Measurements from ENCODE around the gene FBXO24.
A peak's percentile ranks its signal among the peaks of the same experiment; 100 is the strongest.
"Not testable (repeated sequence)": the region's sequence is repeated elsewhere in the genome, so short reads cannot be mapped to it uniquely, and the experiment has no call there.

The FBXO24 gene

GRCh38 chr7:100586266-100587025 lies at the start of gene FBXO24:
Gene FBXO24 (plus strand): TSS chr7:100586328. CDS start chr7:100586626, 298 bp downstream.
- FAIRE-seq (peak; percentile 89), DNase-seq (ENCODE audit: insufficient read length, low spot score) (peak; percentile 100)
- peak; percentile 84 for TF ChIP-seq POLR2A (IDR thresholded peaks at IDR 0.05; ENCODE audit: low read depth, low read length)

GRCh38 chr7:100536695-100537094 lies 49.4 kb upstream of the FBXO24 start:
- not testable (repeated sequence) for FAIRE-seq; DNase-seq (ENCODE audit: insufficient read length, low spot score)

- FAIRE-seq (no peak), DNase-seq (ENCODE audit: insufficient read length, low spot score) (no peak)
- TF ChIP-seq POLR2A (IDR thresholded peaks at IDR 0.05; ENCODE audit: low read depth, low read length), result no peak
Observed at GRCh38 chr7:100538348-100538653, 47.8 kb upstream of the FBXO24 start.

GRCh38 chr7:100538654-100539435 lies 47.3 kb upstream of the FBXO24 start, which contains the start of gene AGFG2:
Gene AGFG2 (plus strand): TSS chr7:100539203. CDS start chr7:100539347, 144 bp downstream.
- FAIRE-seq, result peak; percentile 79
- DNase-seq (ENCODE audit: insufficient read length, low spot score), result peak; percentile 96
- TF ChIP-seq POLR2A (IDR thresholded peaks at IDR 0.05; ENCODE audit: low read depth, low read length), result peak; percentile 88

GRCh38 chr7:100539436-100540006 lies 46.6 kb upstream of the FBXO24 start:
- TF ChIP-seq POLR2A (IDR thresholded peaks at IDR 0.05; ENCODE audit: low read depth, low read length), result no peak
- no peak for FAIRE-seq
- no peak for DNase-seq (ENCODE audit: insufficient read length, low spot score)

GRCh38 chr7:100540073-100540723 lies 45.9 kb upstream of the FBXO24 start:
- no peak for TF ChIP-seq POLR2A (IDR thresholded peaks at IDR 0.05; ENCODE audit: low read depth, low read length)
- no peak for FAIRE-seq
- DNase-seq (ENCODE audit: insufficient read length, low spot score), result no peak

GRCh38 chr7:100541309-100541708 lies 44.8 kb upstream of the FBXO24 start:
- not testable (repeated sequence) for FAIRE-seq; DNase-seq (ENCODE audit: insufficient read length, low spot score)

GRCh38 chr7:100543586-100543985 lies 42.5 kb upstream of the FBXO24 start:
- no peak for FAIRE-seq
- TF ChIP-seq POLR2A (IDR thresholded peaks at IDR 0.05; ENCODE audit: low read depth, low read length), result no peak

GRCh38 chr7:100544386-100544785 lies 41.7 kb upstream of the FBXO24 start:
- FAIRE-seq, result no peak
- TF ChIP-seq POLR2A (IDR thresholded peaks at IDR 0.05; ENCODE audit: low read depth, low read length), result no peak
- DNase-seq (ENCODE audit: insufficient read length, low spot score), result no peak

More at GRCh38 chr7:100543586-100543985, 42.5 kb upstream of the FBXO24 start:
- no peak for DNase-seq (ENCODE audit: insufficient read length, low spot score)

- DNase-seq (ENCODE audit: insufficient read length, low spot score) (no peak), FAIRE-seq (no peak)
Observed at GRCh38 chr7:100544967-100545359, 41.2 kb upstream of the FBXO24 start.

GRCh38 chr7:100545360-100546128 lies 40.6 kb upstream of the FBXO24 start:
- FAIRE-seq (peak; percentile 64), DNase-seq (ENCODE audit: insufficient read length, low spot score) (peak; percentile 79)
- no peak for TF ChIP-seq POLR2A (IDR thresholded peaks at IDR 0.05; ENCODE audit: low read depth, low read length)

More at GRCh38 chr7:100544967-100545359, 41.2 kb upstream of the FBXO24 start:
- no peak for TF ChIP-seq POLR2A (IDR thresholded peaks at IDR 0.05; ENCODE audit: low read depth, low read length)

GRCh38 chr7:100546129-100546925 lies 39.8 kb upstream of the FBXO24 start:
- no peak for TF ChIP-seq POLR2A (IDR thresholded peaks at IDR 0.05; ENCODE audit: low read depth, low read length)
- FAIRE-seq (no peak), DNase-seq (ENCODE audit: insufficient read length, low spot score) (no peak)
